Activated naive CD8-positive, alpha-beta T cell (primary cell): Measurements from ENCODE around the gene OR10A7.
"Not testable (repeated sequence)": the region's sequence is repeated elsewhere in the genome, so short reads cannot be mapped to it uniquely, and the experiment has no call there.

Source experiments
- H3K27ac Mint-ChIP-seq: one replicate; pipeline ENCODE4 v1.8.0; 2021; ENCODE audit warnings: mixed read lengths
- H3K27me3 Mint-ChIP-seq: one replicate; pipeline ENCODE4 v1.8.0; 2021; ENCODE audit warnings: mixed read lengths
- H3K36me3 Mint-ChIP-seq: one replicate; pipeline ENCODE4 v1.8.0; 2021; ENCODE audit warnings: mixed read lengths
- H3K4me1 Mint-ChIP-seq: one replicate; pipeline ENCODE4 v1.8.0; 2021; ENCODE audit warnings: low read depth, mixed read lengths
- H3K4me3 Mint-ChIP-seq: one replicate; pipeline ENCODE4 v1.8.0; 2021; ENCODE audit warnings: mild to moderate bottlenecking, mixed read lengths
- H3K9me3 Mint-ChIP-seq: one replicate; pipeline ENCODE4 v1.8.0; 2021; ENCODE audit warnings: low read depth, mixed read lengths

Gene OR10A7

DNA sequence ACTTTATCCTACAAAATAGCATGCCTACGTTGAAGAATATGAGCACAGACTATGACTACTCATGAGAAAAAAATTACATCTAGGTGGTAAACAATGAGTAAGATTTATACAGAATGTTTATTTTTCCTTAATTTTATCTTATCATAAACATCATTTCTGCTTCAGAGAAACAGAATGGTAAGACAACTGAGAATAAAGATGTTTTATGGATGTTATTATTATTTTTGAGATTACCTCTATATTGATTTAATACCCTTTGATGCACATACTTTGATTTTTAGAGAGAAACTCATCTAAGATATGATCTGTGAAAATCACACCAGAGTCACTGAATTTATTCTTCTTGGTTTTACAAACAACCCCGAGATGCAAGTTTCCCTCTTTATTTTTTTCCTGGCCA, at the start of gene OR10A7:
Gene OR10A7 (plus strand): TSS at position 301 of the 400 bp plus-strand sequence. CDS start 0 bp downstream, at position 301.
- no peaks in the 10 kb centered on the region for H3K4me1 Mint-ChIP-seq

GRCh38 chr12:55171445-55171844, 49.4 kb upstream of the OR10A7 start:
- no peaks in the 10 kb centered on the region for H3K9me3 Mint-ChIP-seq
- H3K4me1 Mint-ChIP-seq, result no peaks in the 10 kb centered on the region
- H3K4me3 Mint-ChIP-seq, result no peak overlapping the region
- peaks cover 9% of the 10 kb centered on the region for H3K27me3 Mint-ChIP-seq
- no peak overlapping the region for H3K27ac Mint-ChIP-seq
- H3K36me3 Mint-ChIP-seq, result no peaks in the 10 kb centered on the region

More for the DNA sequence above, at the start of gene OR10A7:
- Mint-ChIP-seq H3K27ac (no peak within 1 kb of the TSS), H3K4me3 (no peak within 1 kb of the TSS), H3K36me3 (no peaks in the 10 kb centered on the region), H3K27me3 (peaks cover 7% of the 10 kb centered on the region), H3K9me3 (no peaks in the 10 kb centered on the region)

DNA sequence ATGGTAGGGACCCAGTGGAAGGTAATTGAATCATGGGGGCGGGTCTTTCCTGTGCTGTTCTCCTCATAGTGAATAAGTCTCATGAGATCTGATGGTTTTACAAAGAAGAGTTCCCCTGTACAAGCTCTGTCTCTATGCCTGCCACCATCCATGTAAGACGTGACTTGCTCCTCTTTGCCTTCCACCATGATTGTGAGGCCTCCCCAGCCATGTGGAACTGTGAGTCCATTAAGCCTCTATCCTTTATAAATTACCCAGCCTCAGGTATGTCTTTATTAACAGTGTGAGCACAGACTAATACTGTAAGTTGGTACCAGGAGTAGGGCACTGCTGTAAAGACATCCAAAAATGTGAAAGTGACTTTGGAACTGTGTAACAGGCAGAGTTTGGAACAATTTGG, 49.0 kb upstream of the OR10A7 start:
- H3K4me1 Mint-ChIP-seq, H3K4me3 Mint-ChIP-seq, H3K9me3 Mint-ChIP-seq, H3K27ac Mint-ChIP-seq, H3K27me3 Mint-ChIP-seq, H3K36me3 Mint-ChIP-seq: not testable (repeated sequence)

DNA sequence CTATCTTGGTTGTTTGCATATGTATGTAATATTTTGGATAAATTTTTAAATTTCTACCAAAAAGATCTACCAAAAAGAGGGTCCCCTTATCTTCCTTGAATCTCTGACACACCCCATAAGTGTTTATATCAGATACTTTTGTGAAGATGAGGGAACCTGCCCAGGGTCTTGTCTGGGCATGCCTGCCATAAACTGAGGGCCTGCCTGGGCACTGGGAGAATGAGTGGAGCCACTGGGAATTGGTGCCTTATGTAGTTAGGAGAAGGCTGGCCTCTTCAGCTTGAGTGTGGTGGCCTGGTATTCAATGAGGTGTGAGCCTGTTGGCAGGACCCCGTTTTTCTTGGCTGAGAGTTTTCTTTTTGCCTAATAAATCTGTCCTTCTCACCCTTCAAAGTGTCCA, 48.1 kb upstream of the OR10A7 start:
- peaks cover under 1% of the 10 kb centered on the region for H3K9me3 Mint-ChIP-seq
- H3K36me3 Mint-ChIP-seq, result no peaks in the 10 kb centered on the region
- H3K27me3 Mint-ChIP-seq, result peaks cover 11% of the 10 kb centered on the region
- H3K27ac Mint-ChIP-seq, result no peak overlapping the region
- no peak overlapping the region for H3K4me3 Mint-ChIP-seq
- H3K4me1 Mint-ChIP-seq, result no peaks in the 10 kb centered on the region

DNA sequence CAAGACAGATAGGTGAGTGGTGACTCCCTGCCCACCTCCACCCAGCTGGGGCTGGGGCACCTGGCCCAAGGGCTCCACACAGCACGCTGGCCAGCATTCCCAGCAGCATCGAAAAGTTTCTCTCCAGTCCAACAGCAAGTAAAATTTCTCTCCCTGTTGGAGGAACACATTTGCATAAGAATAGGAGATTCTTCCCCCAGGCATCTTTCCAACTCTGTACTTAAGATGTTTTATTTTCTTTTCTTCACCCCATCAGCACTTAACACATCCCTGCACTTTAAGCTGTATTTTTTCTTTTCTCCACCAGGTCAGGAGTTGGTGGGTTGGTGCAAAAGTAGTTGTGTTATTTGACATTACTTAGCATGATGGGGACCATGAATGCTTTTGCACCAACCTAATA, 47.4 kb upstream of the OR10A7 start:
- Mint-ChIP-seq H3K9me3 (peaks cover 8% of the 10 kb centered on the region), H3K27ac (no peak overlapping the region), H3K4me1 (no peaks in the 10 kb centered on the region), H3K27me3 (peaks cover 18% of the 10 kb centered on the region), H3K4me3 (no peak overlapping the region), H3K36me3 (no peaks in the 10 kb centered on the region)

- no peaks in the 10 kb centered on the region for H3K4me1 Mint-ChIP-seq
- no peak overlapping the region for H3K27ac Mint-ChIP-seq
- peaks cover 3% of the 10 kb centered on the region for H3K9me3 Mint-ChIP-seq
- peaks cover 23% of the 10 kb centered on the region for H3K27me3 Mint-ChIP-seq
- no peaks in the 10 kb centered on the region for H3K36me3 Mint-ChIP-seq
- H3K4me3 Mint-ChIP-seq, result no peak overlapping the region
Observed at GRCh38 chr12:55188573-55188972, 32.3 kb upstream of the OR10A7 start.

DNA sequence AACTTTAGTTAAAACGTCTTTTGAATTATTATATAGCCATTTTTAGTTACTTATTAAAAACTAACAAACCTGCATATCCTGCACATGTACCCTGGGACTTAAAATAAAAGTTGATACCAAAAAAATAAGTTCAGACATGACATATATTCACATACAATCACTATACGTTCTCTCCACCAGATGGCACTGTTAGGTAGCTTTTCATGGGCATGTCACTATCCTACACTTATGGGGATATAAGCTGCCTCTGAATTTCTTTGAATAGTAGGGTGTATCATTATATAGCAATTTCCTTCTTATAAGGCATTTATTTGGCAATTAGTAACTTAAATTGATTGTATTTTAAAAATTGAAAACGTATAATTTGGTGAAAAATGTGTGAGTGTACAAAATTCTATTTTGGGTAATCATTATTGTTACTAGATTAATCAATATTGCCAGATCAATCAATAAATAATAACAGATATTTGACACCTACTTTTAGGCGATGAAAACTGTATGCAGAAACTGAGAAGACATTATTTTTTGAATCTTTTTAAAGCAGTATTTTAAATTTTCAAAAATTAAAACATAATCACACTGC, 31.8 kb upstream of the OR10A7 start:
- H3K36me3 Mint-ChIP-seq, result no peaks in the 10 kb centered on the region
- peaks cover 3% of the 10 kb centered on the region for H3K9me3 Mint-ChIP-seq
- H3K27ac Mint-ChIP-seq, result no peak overlapping the region
- H3K4me1 Mint-ChIP-seq, result no peaks in the 10 kb centered on the region
- peaks cover 23% of the 10 kb centered on the region for H3K27me3 Mint-ChIP-seq
- H3K4me3 Mint-ChIP-seq, result no peak overlapping the region

DNA sequence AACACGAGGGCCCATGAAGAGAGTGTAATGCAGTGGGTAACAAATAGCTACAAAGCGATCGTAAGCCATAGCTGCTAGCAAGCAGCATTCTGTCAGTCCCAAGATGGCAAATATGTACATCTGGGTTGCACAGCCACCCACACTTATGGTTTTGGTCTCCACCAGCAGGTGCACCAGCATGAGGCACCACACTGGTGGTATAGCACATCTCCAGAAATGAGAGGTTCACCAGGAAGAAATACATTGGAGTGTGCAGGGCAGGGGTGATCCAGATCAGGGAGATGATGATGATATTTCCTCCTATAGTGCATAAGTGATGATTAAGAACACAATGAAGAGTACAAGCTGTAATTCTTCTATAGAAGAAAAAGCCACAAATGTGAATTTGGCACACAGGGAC, 26.4 kb upstream of the OR10A7 start:
- H3K9me3 Mint-ChIP-seq, result peaks cover 3% of the 10 kb centered on the region

GRCh38 chr12:55226523-55226922, 5.7 kb downstream of the OR10A7 start:
- H3K4me1 Mint-ChIP-seq, result no peaks in the 10 kb centered on the region
- H3K4me3 Mint-ChIP-seq, result no peak overlapping the region
- H3K27ac Mint-ChIP-seq, result no peak overlapping the region
- no peaks in the 10 kb centered on the region for H3K36me3 Mint-ChIP-seq
- H3K27me3 Mint-ChIP-seq, result peaks cover 17% of the 10 kb centered on the region
- no peaks in the 10 kb centered on the region for H3K9me3 Mint-ChIP-seq

More for the DNA sequence above, 26.4 kb upstream of the OR10A7 start:
- H3K27ac Mint-ChIP-seq, result no peak overlapping the region
- no peaks in the 10 kb centered on the region for H3K4me1 Mint-ChIP-seq
- no peaks in the 10 kb centered on the region for H3K36me3 Mint-ChIP-seq
- H3K27me3 Mint-ChIP-seq, result peaks cover 27% of the 10 kb centered on the region
- H3K4me3 Mint-ChIP-seq, result no peak overlapping the region

- no peaks in the 10 kb centered on the region for H3K4me1 Mint-ChIP-seq
- H3K4me3 Mint-ChIP-seq, result no peak overlapping the region
- H3K27me3 Mint-ChIP-seq, result peaks cover 18% of the 10 kb centered on the region
- H3K27ac Mint-ChIP-seq, result no peak overlapping the region
- no peaks in the 10 kb centered on the region for H3K9me3 Mint-ChIP-seq
- H3K36me3 Mint-ChIP-seq, result no peaks in the 10 kb centered on the region
Observed at GRCh38 chr12:55227643-55228042, 6.8 kb downstream of the OR10A7 start.

- Mint-ChIP-seq H3K27ac (no peak within 1 kb of the TSS), H3K4me1 (no peaks in the 10 kb centered on the region), H3K36me3 (no peaks in the 10 kb centered on the region), H3K4me3 (no peak within 1 kb of the TSS), H3K9me3 (no peaks in the 10 kb centered on the region), H3K27me3 (peaks cover 10% of the 10 kb centered on the region)
Observed at GRCh38 chr12:55244309-55244708, 23.5 kb downstream of the OR10A7 start, which contains the start of gene OR6C74. TSS of gene OR6C74 (plus strand) at chr12:55244609. CDS start at chr12:55247288, 2,679 bp downstream.

- Mint-ChIP-seq H3K27me3 (peaks cover 9% of the 10 kb centered on the region), H3K27ac (no peak overlapping the region), H3K4me1 (no peaks in the 10 kb centered on the region), H3K36me3 (no peaks in the 10 kb centered on the region), H3K4me3 (no peak overlapping the region), H3K9me3 (no peaks in the 10 kb centered on the region)
Observed at GRCh38 chr12:55246159-55246558, 25.3 kb downstream of the OR10A7 start.

- H3K27me3 Mint-ChIP-seq, result peaks cover 9% of the 10 kb centered on the region
- H3K36me3 Mint-ChIP-seq, result no peaks in the 10 kb centered on the region
- no peaks in the 10 kb centered on the region for H3K9me3 Mint-ChIP-seq
- H3K4me1 Mint-ChIP-seq, result no peaks in the 10 kb centered on the region
- no peak overlapping the region for H3K27ac Mint-ChIP-seq
- no peak overlapping the region for H3K4me3 Mint-ChIP-seq
Observed at GRCh38 chr12:55250944-55251343, 30.1 kb downstream of the OR10A7 start.

- Mint-ChIP-seq H3K27ac (no peak overlapping the region), H3K4me3 (no peak overlapping the region), H3K27me3 (peaks cover 11% of the 10 kb centered on the region), H3K4me1 (no peaks in the 10 kb centered on the region), H3K36me3 (no peaks in the 10 kb centered on the region), H3K9me3 (no peaks in the 10 kb centered on the region)
Observed at GRCh38 chr12:55253281-55253680, 32.5 kb downstream of the OR10A7 start.

DNA sequence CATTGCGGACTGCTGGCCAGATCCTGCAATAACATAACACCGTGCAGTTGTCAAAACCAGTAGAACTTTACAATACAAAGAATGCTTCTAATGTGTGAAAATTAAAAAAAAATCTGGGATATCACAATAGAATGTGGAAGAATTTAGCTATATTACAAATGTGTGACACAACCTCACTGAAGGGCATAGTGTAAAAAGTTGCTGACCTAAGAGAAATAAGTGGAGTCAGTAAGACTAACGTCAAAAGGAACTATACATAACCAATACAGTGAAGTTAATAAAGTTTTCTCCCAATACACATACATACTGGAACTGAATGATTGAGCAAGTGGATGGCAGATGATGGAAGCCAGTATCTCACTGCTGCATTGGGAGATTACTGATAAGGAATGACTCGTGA, 36.0 kb downstream of the OR10A7 start:
- H3K27ac Mint-ChIP-seq, result no peak overlapping the region
- H3K36me3 Mint-ChIP-seq, result no peaks in the 10 kb centered on the region
- no peaks in the 10 kb centered on the region for H3K9me3 Mint-ChIP-seq
- H3K4me1 Mint-ChIP-seq, result no peaks in the 10 kb centered on the region
- H3K27me3 Mint-ChIP-seq, result peaks cover 10% of the 10 kb centered on the region
- H3K4me3 Mint-ChIP-seq, result no peak overlapping the region

DNA sequence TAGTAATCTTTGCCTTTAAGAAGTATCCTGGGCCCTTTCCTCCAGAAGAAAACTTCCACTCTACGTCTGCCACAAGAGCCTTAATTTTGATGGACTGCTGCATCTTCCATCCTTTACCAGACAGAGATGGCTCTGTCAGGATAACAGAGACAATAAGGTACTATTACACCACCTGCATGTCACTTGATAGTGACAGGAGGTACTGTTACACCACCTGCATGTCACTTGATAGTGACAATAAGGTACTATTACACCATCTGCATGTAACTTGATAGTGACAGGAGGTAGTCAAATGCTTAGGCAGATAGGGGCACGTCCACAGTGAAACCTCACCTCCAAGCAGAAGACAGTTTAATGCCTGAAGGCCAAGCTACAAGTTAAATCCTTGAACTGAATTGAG, 37.5 kb downstream of the OR10A7 start:
- Mint-ChIP-seq H3K4me1 (no peaks in the 10 kb centered on the region), H3K36me3 (no peaks in the 10 kb centered on the region), H3K4me3 (no peak overlapping the region), H3K27ac (no peak overlapping the region), H3K9me3 (no peaks in the 10 kb centered on the region), H3K27me3 (peaks cover 9% of the 10 kb centered on the region)
